ENCODE measurements around the gene WWC1.
"Not testable (repeated sequence)": the region's sequence is repeated elsewhere in the genome, so short reads cannot be mapped to it uniquely, and the experiment has no call there.

Gene WWC1

GRCh38 chr5:168307925-168308584 lies 16.6 kb downstream of the WWC1 start:
- DNase-seq (ENCODE audit: low read depth in 2 of 2) = no peak

- no peak for DNase-seq (ENCODE audit: low read depth in 2 of 2)
Measured at GRCh38 chr5:168308976-168309598, 17.6 kb downstream of the WWC1 start.

GRCh38 chr5:168310541-168310940 lies 19.1 kb downstream of the WWC1 start:
- not testable (repeated sequence) for DNase-seq (ENCODE audit: low read depth in 2 of 2)

GRCh38 chr5:168311061-168311566 lies 19.7 kb downstream of the WWC1 start:
- DNase-seq (ENCODE audit: low read depth in 2 of 2) = no peak

- DNase-seq (ENCODE audit: low read depth in 2 of 2) = no peak
Measured at GRCh38 chr5:168312606-168313295, 21.3 kb downstream of the WWC1 start.

GRCh38 chr5:168313596-168314204 lies 22.3 kb downstream of the WWC1 start:
- no peak for DNase-seq (ENCODE audit: low read depth in 2 of 2)

GRCh38 chr5:168314735-168315411 lies 23.4 kb downstream of the WWC1 start:
- DNase-seq (ENCODE audit: low read depth in 2 of 2) = no peak

- DNase-seq (ENCODE audit: low read depth in 2 of 2) = no peak
Measured at GRCh38 chr5:168315416-168316138, 24.1 kb downstream of the WWC1 start.

- DNase-seq (ENCODE audit: low read depth in 2 of 2) = no peak
Measured at GRCh38 chr5:168316139-168316578, 24.7 kb downstream of the WWC1 start.

GRCh38 chr5:168317096-168317520 lies 25.7 kb downstream of the WWC1 start:
- DNase-seq (ENCODE audit: low read depth in 2 of 2) = no peak

- DNase-seq (ENCODE audit: low read depth in 2 of 2) = no peak
Measured at GRCh38 chr5:168317521-168318147, 26.2 kb downstream of the WWC1 start.

GRCh38 chr5:168318240-168318639 lies 26.8 kb downstream of the WWC1 start:
- DNase-seq (ENCODE audit: low read depth in 2 of 2) = no peak

GRCh38 chr5:168319774-168320173 lies 28.3 kb downstream of the WWC1 start:
- no peak for DNase-seq (ENCODE audit: low read depth in 2 of 2)

GRCh38 chr5:168320805-168321204 lies 29.4 kb downstream of the WWC1 start:
- DNase-seq (ENCODE audit: low read depth in 2 of 2) = no peak

GRCh38 chr5:168324859-168325630 lies 33.6 kb downstream of the WWC1 start:
- DNase-seq (ENCODE audit: low read depth in 2 of 2) = no peak

- DNase-seq (ENCODE audit: low read depth in 2 of 2) = no peak
Measured at GRCh38 chr5:168327019-168327421, 35.6 kb downstream of the WWC1 start.

- DNase-seq (ENCODE audit: low read depth in 2 of 2) = no peak
Measured at GRCh38 chr5:168327451-168327850, 36.0 kb downstream of the WWC1 start.

- no peak for DNase-seq (ENCODE audit: low read depth in 2 of 2)
Measured at GRCh38 chr5:168327994-168328393, 36.5 kb downstream of the WWC1 start.

- no peak for DNase-seq (ENCODE audit: low read depth in 2 of 2)
Measured at GRCh38 chr5:168328814-168329213, 37.4 kb downstream of the WWC1 start.

- no peak for DNase-seq (ENCODE audit: low read depth in 2 of 2)
Measured at GRCh38 chr5:168329302-168329701, 37.9 kb downstream of the WWC1 start.

Measured in activated CD4-positive, alpha-beta T cell treated with anti-CD3 and anti-CD28 coated beads for 24 hours (primary cell).